ENCODE measurements around the gene ATF7IP2.

GRCh38 chr16:10520869-10521578 lies 135.2 kb downstream of the ATF7IP2 start:
- TF ChIP-seq NFIC (IDR thresholded peaks at IDR 0.05) (no peak), CTCF (IDR thresholded peaks at IDR 0.05 in 2 of 3, conservative IDR thresholded peaks at IDR 0.05 in 1 of 3; ENCODE audit: insufficient read depth in 2 of 3, low read depth in 1 of 3, low read length in 3 of 3) (no peak), CBX5 (IDR thresholded peaks at IDR 0.05; ENCODE audit: borderline replicate concordance, low read depth) (no peak), SUPT5H (IDR thresholded peaks at IDR 0.05) (no peak), GABPA (tag; conservative IDR thresholded peaks at IDR 0.05; ENCODE audit: low read depth) (no peak), ESRRA (IDR thresholded peaks at IDR 0.05; ENCODE audit: borderline replicate concordance, low read depth) (no peak), REST (IDR thresholded peaks at IDR 0.05; ENCODE audit: borderline replicate concordance) (no peak), REST (CRISPR knock-in tag; IDR thresholded peaks at IDR 0.05; ENCODE audit: low read depth) (no peak)
